ENCODE data around the gene RPUSD1. TPM values are rescaled to one million over a fixed set of nuclear protein-coding genes. Genes with fewer than 3 reads are reported as not detected.

Gene RPUSD1
- total and polyA plus RNA-seq, 9 donors, result 11.1 to 18.6 (median 15.4) TPM; not detected in 1

GRCh38 chr16:734981-735881, 53.0 kb downstream of the RPUSD1 start:
- H3K36me3 ChIP-seq, result no peaks in the 10 kb centered on the region
- 89 to 93% (median 90%) methylated on average over 25 of the region's 25 CpGs for WGBS, 3 donors
- H3K27me3 ChIP-seq, result no peaks in the 10 kb centered on the region
- no peak overlapping the region for H3K27ac ChIP-seq
- H3K4me3 ChIP-seq, result no peak overlapping the region
- H3K4me1 ChIP-seq (ENCODE audit: insufficient read depth), result peaks cover 6% of the 10 kb centered on the region
- no peaks in the 10 kb centered on the region for H3K9me3 ChIP-seq
- TF ChIP-seq CTCF (IDR thresholded peaks at IDR 0.05) (no peak), POLR2A (IDR thresholded peaks at IDR 0.05) (no peak), EP300 (IDR thresholded peaks at IDR 0.05) (no peak)
- no peak for DNase-seq
- intact Hi-C loops (cut with DNase I), result no loop called here

MicroRNAs within 50 kb of the gene (microRNA counts, 767-probe panel; counts per million panel counts)
- 530 counts per million, percentile 78 among the panel's probes with 10 or more counts for microRNA hsa-miR-662

Small RNAs within 50 kb of the gene (microRNA-seq; reads per million reads assigned to microRNA genes)
- 0 reads per million in 3 donors for gene MIR662

Small RNAs within 50 kb of the gene (small RNA-seq; reads per million reads assigned to genes)
- not detected for gene MIR662

Other genes starting within 250 kb of the RPUSD1 start
- not detected for gene PRR35, start 228.0 kb downstream of the RPUSD1 start, total RNA-seq
- gene PRR35, start 228.0 kb downstream of the RPUSD1 start, polyA plus RNA-seq, result not detected
- gene NHLRC4, start 221.4 kb downstream of the RPUSD1 start, total RNA-seq, result 10 to 100 TPM in 1 of 7 donors, 1 to 10 TPM in 6; 3.2 to 15.4 (median 5.0) TPM
- 1 to 10 TPM in 1 of 2 donors, under 1 TPM in 1; 0.53 to 5.9 TPM for gene NHLRC4, start 221.4 kb downstream of the RPUSD1 start, polyA plus RNA-seq
- gene PIGQ, start 218.4 kb downstream of the RPUSD1 start, total RNA-seq, result 10 to 100 TPM; 24.1 to 47.7 (median 39.8) TPM
- gene PIGQ, start 218.4 kb downstream of the RPUSD1 start, polyA plus RNA-seq, result 10 to 100 TPM in 1 of 2 donors, 1 to 10 TPM in 1; 4.3 to 36.3 TPM
- 10 to 100 TPM; 11.7 to 24.1 (median 21.4) TPM for gene RAB40C, start 198.3 kb downstream of the RPUSD1 start, total RNA-seq
- gene RAB40C, start 198.3 kb downstream of the RPUSD1 start, polyA plus RNA-seq, result 10 to 100 TPM in 1 of 2 donors, 1 to 10 TPM in 1; 1.9 to 21.0 TPM
- gene WFIKKN1, start 157.4 kb downstream of the RPUSD1 start, total RNA-seq, result 1 to 10 TPM in 5 of 7 donors, under 1 TPM in 2; 0.57 to 2.6 (median 1.3) TPM
- gene WFIKKN1, start 157.4 kb downstream of the RPUSD1 start, polyA plus RNA-seq, result under 1 TPM; 0.10 to 0.59 TPM
- 100 to 1,000 TPM in 2 of 7 donors, 10 to 100 TPM in 5; 61.8 to 139 (median 75.9) TPM for gene METTL26, start 152.1 kb downstream of the RPUSD1 start, total RNA-seq
- 100 to 1,000 TPM in 1 of 2 donors, 10 to 100 TPM in 1; 12.2 to 113 TPM for gene METTL26, start 152.1 kb downstream of the RPUSD1 start, polyA plus RNA-seq
- 10 to 100 TPM; 21.5 to 42.3 (median 31.3) TPM for gene MCRIP2, start 146.6 kb downstream of the RPUSD1 start, total RNA-seq
- 10 to 100 TPM in 1 of 2 donors, under 1 TPM in 1; 0.98 to 22.9 TPM for gene MCRIP2, start 146.6 kb downstream of the RPUSD1 start, polyA plus RNA-seq
- 10 to 100 TPM; 22.4 to 58.2 (median 45.1) TPM for gene WDR90, start 139.0 kb downstream of the RPUSD1 start, total RNA-seq
- 10 to 100 TPM in 1 of 2 donors, 1 to 10 TPM in 1; 1.4 to 34.9 TPM for gene WDR90, start 139.0 kb downstream of the RPUSD1 start, polyA plus RNA-seq
- 100 to 1,000 TPM in 1 of 7 donors, 10 to 100 TPM in 6; 44.6 to 100 (median 80.6) TPM for gene RHOT2, start 120.2 kb downstream of the RPUSD1 start, total RNA-seq
- gene RHOT2, start 120.2 kb downstream of the RPUSD1 start, polyA plus RNA-seq, result 10 to 100 TPM; 11.6 to 96.6 TPM
- gene RHBDL1, start 112.7 kb downstream of the RPUSD1 start, total RNA-seq, result 1 to 10 TPM in 6 of 7 donors, under 1 TPM in 1; 0.50 to 4.3 (median 1.4) TPM
- gene RHBDL1, start 112.7 kb downstream of the RPUSD1 start, polyA plus RNA-seq, result under 1 TPM in 1 of 2 donors, not detected in 1; 0.80 TPM
- gene STUB1, start 108.0 kb downstream of the RPUSD1 start, total RNA-seq, result 100 to 1,000 TPM in 4 of 7 donors, 10 to 100 TPM in 3; 72.3 to 115 (median 102) TPM
- gene STUB1, start 108.0 kb downstream of the RPUSD1 start, polyA plus RNA-seq, result 100 to 1,000 TPM in 1 of 2 donors, 10 to 100 TPM in 1; 20.1 to 107 TPM
- gene JMJD8, start 104.0 kb downstream of the RPUSD1 start, total RNA-seq, result 10 to 100 TPM; 36.6 to 73.9 (median 64.0) TPM
- gene JMJD8, start 104.0 kb downstream of the RPUSD1 start, polyA plus RNA-seq, result 10 to 100 TPM; 10.2 to 53.8 TPM
- gene WDR24, start 98.0 kb downstream of the RPUSD1 start, total RNA-seq, result 10 to 100 TPM in 6 of 7 donors, 1 to 10 TPM in 1; 8.4 to 17.3 (median 13.4) TPM
- 10 to 100 TPM in 1 of 2 donors, under 1 TPM in 1; 0.42 to 10.3 TPM for gene WDR24, start 98.0 kb downstream of the RPUSD1 start, polyA plus RNA-seq
- gene FBXL16, start 82.6 kb downstream of the RPUSD1 start, total RNA-seq, result 1 to 10 TPM in 4 of 7 donors, under 1 TPM in 2, not detected in 1; 0.48 to 2.5 (median 1.4) TPM
- gene FBXL16, start 82.6 kb downstream of the RPUSD1 start, polyA plus RNA-seq, result under 1 TPM; 0.22 to 0.25 TPM
- gene METRN, start 73.3 kb downstream of the RPUSD1 start, total RNA-seq, result 10 to 100 TPM in 5 of 7 donors, 1 to 10 TPM in 2; 4.0 to 57.1 (median 15.7) TPM
- 1 to 10 TPM in 1 of 2 donors, under 1 TPM in 1; 0.40 to 5.6 TPM for gene METRN, start 73.3 kb downstream of the RPUSD1 start, polyA plus RNA-seq
- gene ANTKMT, start 67.2 kb downstream of the RPUSD1 start, total RNA-seq, result 10 to 100 TPM; 15.9 to 43.9 (median 26.0) TPM
- 10 to 100 TPM in 1 of 2 donors, not detected in 1; 13.2 TPM for gene ANTKMT, start 67.2 kb downstream of the RPUSD1 start, polyA plus RNA-seq
- 10 to 100 TPM in 1 of 7 donors, 1 to 10 TPM in 4, under 1 TPM in 1, not detected in 1; 0.40 to 44.3 (median 4.7) TPM for gene CCDC78, start 61.9 kb downstream of the RPUSD1 start, total RNA-seq
- under 1 TPM in 1 of 2 donors, not detected in 1; 0.41 TPM for gene CCDC78, start 61.9 kb downstream of the RPUSD1 start, polyA plus RNA-seq
- gene HAGHL, start 61.3 kb downstream of the RPUSD1 start, total RNA-seq, result 10 to 100 TPM in 1 of 7 donors, 1 to 10 TPM in 6; 2.6 to 25.7 (median 3.6) TPM
- 1 to 10 TPM in 1 of 2 donors, not detected in 1; 2.6 TPM for gene HAGHL, start 61.3 kb downstream of the RPUSD1 start, polyA plus RNA-seq
- 10 to 100 TPM; 20.8 to 32.5 (median 22.2) TPM for gene CIAO3, start 47.4 kb downstream of the RPUSD1 start, total RNA-seq
- gene CIAO3, start 47.4 kb downstream of the RPUSD1 start, polyA plus RNA-seq, result 10 to 100 TPM in 1 of 2 donors, 1 to 10 TPM in 1; 8.5 to 18.0 TPM
- 100 to 1,000 TPM in 1 of 7 donors, 10 to 100 TPM in 3, 1 to 10 TPM in 2, under 1 TPM in 1; 0.40 to 314 (median 13.6) TPM for gene MSLN, start 27.6 kb downstream of the RPUSD1 start, total RNA-seq
- gene MSLN, start 27.6 kb downstream of the RPUSD1 start, polyA plus RNA-seq, result 1 to 10 TPM; 1.5 to 1.9 TPM
- 10 to 100 TPM in 6 of 7 donors, 1 to 10 TPM in 1; 8.5 to 25.5 (median 18.7) TPM for gene CHTF18, start 239 bp upstream of the RPUSD1 start, total RNA-seq
- 10 to 100 TPM in 1 of 2 donors, under 1 TPM in 1; 0.32 to 21.7 TPM for gene CHTF18, start 239 bp upstream of the RPUSD1 start, polyA plus RNA-seq
- gene GNG13, start 12.4 kb upstream of the RPUSD1 start, total RNA-seq, result not detected
- gene GNG13, start 12.4 kb upstream of the RPUSD1 start, polyA plus RNA-seq, result not detected
- gene LMF1, start 182.6 kb upstream of the RPUSD1 start, total RNA-seq, result 10 to 100 TPM; 18.7 to 31.9 (median 23.8) TPM
- gene LMF1, start 182.6 kb upstream of the RPUSD1 start, polyA plus RNA-seq, result 10 to 100 TPM in 1 of 2 donors, 1 to 10 TPM in 1; 7.8 to 17.8 TPM
- gene SOX8, start 193.4 kb upstream of the RPUSD1 start, total RNA-seq, result under 1 TPM; 0.08 to 0.48 (median 0.32) TPM
- under 1 TPM; 0.25 to 0.52 TPM for gene SOX8, start 193.4 kb upstream of the RPUSD1 start, polyA plus RNA-seq